SU-DHL-6 (cell line): ENCODE measurements around the gene GINS1.

Experiments used
- CTCF ChIP-seq: fragments of 200-600 bp; sonication (generic); IDR thresholded peaks from one replicate; pipeline ENCODE4 v1.5.1; 2017; ENCODE audit warnings: antibody characterized with exemption, mild to moderate bottlenecking, low read length, moderate library complexity; ENCODE audit not compliant: insufficient read depth, poor library complexity, severe bottlenecking
- EZH2phosphoT487 ChIP-seq: fragments of 200-600 bp; sonication (generic), shearing (Covaris generic); conservative IDR thresholded peaks from 2 replicates; pipeline ENCODE4 v1.6.1; 2018; ENCODE audit warnings: mild to moderate bottlenecking, antibody characterized with exemption, low read length, moderate library complexity, mixed read lengths

GRCh38 chr20:25418776-25419175 lies 11.3 kb downstream of the GINS1 start:
- TF ChIP-seq CTCF (no peak), EZH2phosphoT487 (no peak)
